Esophagus (tissue), 2 donors: ENCODE results near the gene HNRNPA0. TPM values are rescaled to one million over a fixed set of nuclear protein-coding genes. Genes with fewer than 3 reads are reported as not detected.
A peak's percentile ranks its signal among the peaks of the same experiment; 100 is the strongest.

Experiments
- H3K27ac ChIP-seq, 2 donors: one replicate each; pipeline ENCODE4 v1.5.1; 2013; ENCODE audit warnings: low read depth in 2 of 2, mild to moderate bottlenecking in 2 of 2, inconsistent platforms in 1 of 2, low read length in 1 of 2, moderate library complexity in 1 of 2
- H3K27me3 ChIP-seq, 2 donors: one replicate each; pipeline ENCODE4 v1.6.1; 2013; ENCODE audit warnings: low read length in 2 of 2, control low read depth in 1 of 2, mild to moderate bottlenecking in 1 of 2; ENCODE audit not compliant: insufficient read depth in 2 of 2, control insufficient read depth in 1 of 2
- H3K36me3 ChIP-seq, 2 donors: one replicate each; pipeline ENCODE4 v1.6.1; 2013; ENCODE audit warnings: low read length in 1 of 2; ENCODE audit not compliant: control insufficient read depth in 2 of 2, insufficient read depth in 2 of 2
- H3K4me1 ChIP-seq, 2 donors: one replicate each; pipeline ENCODE4 v1.6.1; 2013; ENCODE audit warnings: low read length in 1 of 2; ENCODE audit not compliant: control insufficient read depth in 2 of 2, insufficient read depth in 2 of 2
- H3K4me3 ChIP-seq, 2 donors: one replicate each; pipeline ENCODE4 v1.5.1; 2013; ENCODE audit warnings: low read length in 2 of 2, mild to moderate bottlenecking in 2 of 2, low read depth in 1 of 2, moderate library complexity in 1 of 2
- H3K9me3 ChIP-seq, 2 donors: one replicate each; pipeline ENCODE4 v1.6.1; 2013; ENCODE audit warnings: mild to moderate bottlenecking in 2 of 2, low read depth in 1 of 2, low read length in 1 of 2, moderate library complexity in 1 of 2; ENCODE audit not compliant: control insufficient read depth in 2 of 2, insufficient read depth in 1 of 2
- WGBS, 2 donors: extraction: QIAGEN DNeasy Blood & Tissue Kit; methylation state at CpG; one replicate each; pipeline ENCODE4 v1.1.7; 2013; 5-methylcytosine and 5-hydroxymethylcytosine counted together
- polyA plus RNA-seq, 2 donors: library from polyadenylated mRNA; stranded (reverse); fragments of 200-250 nt; gene quantifications; one replicate each; pipeline ENCODE4 v1.2.3, GENCODE V29; 2013
- donor health status: healthy with polysubstance abuse.
- donor health status: Bipolar disorder and iron deficiency.

HNRNPA0 gene
- polyA plus RNA-seq, 2 donors = 12.8 to 20.0 TPM

- Histone ChIP-seq H3K4me3 (no peak overlapping the region), H3K9me3 (no peaks in the 10 kb centered on the region), H3K27me3 (no peaks in the 10 kb centered on the region), H3K4me1 (no peaks in the 10 kb centered on the region), H3K27ac (peak overlapping the region in 1 of 2 donors; percentile 7), H3K36me3 (peaks cover 0 to 2% of the 10 kb centered on the region in 2 donors)
- 20 to 27% methylated on average over 1 of the region's 1 CpG for WGBS, 2 donors
Observed at GRCh38 chr5:137696481-137696880, 57.7 kb downstream of the HNRNPA0 start.

- WGBS, 2 donors = 74 to 78% methylated on average over 4 of the region's 4 CpGs
- Histone ChIP-seq H3K36me3 (peaks cover 0 to 2% of the 10 kb centered on the region in 2 donors), H3K27ac (peak overlapping the region in 1 of 2 donors; percentile 7), H3K4me3 (no peak overlapping the region), H3K4me1 (no peaks in the 10 kb centered on the region), H3K9me3 (no peaks in the 10 kb centered on the region), H3K27me3 (no peaks in the 10 kb centered on the region)
Observed at GRCh38 chr5:137695651-137696428, 58.3 kb downstream of the HNRNPA0 start.

Other genes with a start within 250 kb of the HNRNPA0 start
- 1 to 10 TPM in 1 of 2 donors, under 1 TPM in 1; 0.95 to 1.9 TPM for gene KLHL3, start 18.3 kb downstream of the HNRNPA0 start, polyA plus RNA-seq
- under 1 TPM; 0.14 to 0.74 TPM for gene MYOT, start 113.5 kb upstream of the HNRNPA0 start, polyA plus RNA-seq
- gene PKD2L2, start 135.1 kb upstream of the HNRNPA0 start, polyA plus RNA-seq = under 1 TPM in 1 of 2 donors, not detected in 1; 0.02 TPM